ENCODE results near the gene FLAD1. TPM values are rescaled to one million over a fixed set of nuclear protein-coding genes. Genes with fewer than 3 reads are reported as not detected.

Gene FLAD1
- polyA plus RNA-seq, 6 donors from 2014 or later: 37.0 to 57.0 (median 49.4) TPM

GRCh38 chr1:155030899-155031298 lies 47.8 kb downstream of the FLAD1 start:
- Mint-ChIP-seq H3K4me1 (no peaks in the 10 kb centered on the region), H3K36me3 (no peaks in the 10 kb centered on the region), H3K9me3 (no peaks in the 10 kb centered on the region), H3K4me3 (no peak overlapping the region), H3K27me3 (peaks cover 0 to 10% (median 0%) of the 10 kb centered on the region in 3 donors), H3K27ac (no peak overlapping the region)
- ATAC-seq (ENCODE audit: low read depth in 2 of 2) (no peak), DNase-seq (no peak)

- peaks cover 0 to 12% (median under 1%) of the 10 kb centered on the region in 3 donors for H3K27me3 Mint-ChIP-seq
- no peak for ATAC-seq (ENCODE audit: low read depth in 2 of 2)
- H3K4me3 Mint-ChIP-seq: no peak overlapping the region
- no peak for DNase-seq
- no peaks in the 10 kb centered on the region for H3K36me3 Mint-ChIP-seq
- no peaks in the 10 kb centered on the region for H3K9me3 Mint-ChIP-seq
- H3K4me1 Mint-ChIP-seq: no peaks in the 10 kb centered on the region
- peak overlapping the region in 1 of 6 donors; percentile 60 for H3K27ac Mint-ChIP-seq
Measured at GRCh38 chr1:155032886-155033285, 49.7 kb downstream of the FLAD1 start.

GRCh38 chr1:155033524-155033923 lies 50.4 kb downstream of the FLAD1 start, which contains the start of the genes DCST1 and DCST2:
DCST1 (plus strand) TSS chr1:155033824; CDS start chr1:155034037, 213 bp downstream.
DCST2 (minus strand) TSS chr1:155033781; CDS start chr1:155033701, 80 bp downstream.
- peak within 1 kb of the TSS in 1 of 6 donors; percentile 60 for H3K27ac Mint-ChIP-seq
- H3K4me3 Mint-ChIP-seq: peak within 1 kb of the TSS in 1 of 8 donors; percentile 34
- ATAC-seq (ENCODE audit: low read depth in 2 of 2): no peak
- H3K9me3 Mint-ChIP-seq: no peaks in the 10 kb centered on the region
- DNase-seq: no peak
- no peaks in the 10 kb centered on the region for H3K4me1 Mint-ChIP-seq
- H3K27me3 Mint-ChIP-seq: peaks cover 2 to 18% (median 7%) of the 10 kb centered on the region in 3 donors
- H3K36me3 Mint-ChIP-seq: no peaks in the 10 kb centered on the region

GRCh38 chr1:155034318-155035208 lies 51.4 kb downstream of the FLAD1 start:
- no peaks in the 10 kb centered on the region for H3K9me3 Mint-ChIP-seq
- H3K4me1 Mint-ChIP-seq: no peaks in the 10 kb centered on the region
- DNase-seq: no peak

GRCh38 chr1:155035936-155036335 lies 52.8 kb downstream of the FLAD1 start:
- ATAC-seq (ENCODE audit: low read depth in 2 of 2) (no peak), DNase-seq (no peak)
- Mint-ChIP-seq H3K4me3 (no peak overlapping the region), H3K27me3 (peaks cover 9 to 28% (median 14%) of the 10 kb centered on the region in 3 donors), H3K4me1 (no peaks in the 10 kb centered on the region), H3K36me3 (no peaks in the 10 kb centered on the region), H3K9me3 (no peaks in the 10 kb centered on the region), H3K27ac (no peak overlapping the region)

More at GRCh38 chr1:155034318-155035208, 51.4 kb downstream of the FLAD1 start:
- no peak for ATAC-seq (ENCODE audit: low read depth in 2 of 2)
- no peaks in the 10 kb centered on the region for H3K36me3 Mint-ChIP-seq
- peaks cover 9 to 28% (median 13%) of the 10 kb centered on the region in 3 donors for H3K27me3 Mint-ChIP-seq
- H3K27ac Mint-ChIP-seq: peak overlapping the region in 1 of 6 donors; percentile 50
- H3K4me3 Mint-ChIP-seq: no peak overlapping the region

- H3K4me3 Mint-ChIP-seq: peak overlapping the region in 1 of 8 donors; percentile 52
- H3K36me3 Mint-ChIP-seq: no peaks in the 10 kb centered on the region
- H3K9me3 Mint-ChIP-seq: no peaks in the 10 kb centered on the region
- DNase-seq: no peak
- no peaks in the 10 kb centered on the region for H3K4me1 Mint-ChIP-seq
- H3K27me3 Mint-ChIP-seq: peaks cover 9 to 28% (median 14%) of the 10 kb centered on the region in 3 donors
- H3K27ac Mint-ChIP-seq: peak overlapping the region in 1 of 6 donors; percentile 62
- ATAC-seq (ENCODE audit: low read depth in 2 of 2): no peak
Measured at GRCh38 chr1:155037043-155037442, 53.9 kb downstream of the FLAD1 start.

- Mint-ChIP-seq H3K27me3 (peaks cover 9 to 28% (median 19%) of the 10 kb centered on the region in 3 donors), H3K4me1 (no peaks in the 10 kb centered on the region), H3K4me3 (no peak overlapping the region), H3K27ac (peak overlapping the region in 1 of 6 donors; percentile 65), H3K36me3 (no peaks in the 10 kb centered on the region), H3K9me3 (no peaks in the 10 kb centered on the region)
- DNase-seq (no peak), ATAC-seq (ENCODE audit: low read depth in 2 of 2) (no peak)
Measured at GRCh38 chr1:155037851-155038441, 54.8 kb downstream of the FLAD1 start.

- peaks cover 9 to 28% (median 19%) of the 10 kb centered on the region in 3 donors for H3K27me3 Mint-ChIP-seq
- DNase-seq: no peak
- H3K36me3 Mint-ChIP-seq: no peaks in the 10 kb centered on the region
- H3K9me3 Mint-ChIP-seq: no peaks in the 10 kb centered on the region
- no peak for ATAC-seq (ENCODE audit: low read depth in 2 of 2)
- no peak overlapping the region for H3K4me3 Mint-ChIP-seq
- H3K4me1 Mint-ChIP-seq: no peaks in the 10 kb centered on the region
- peak overlapping the region in 1 of 6 donors; percentile 62 for H3K27ac Mint-ChIP-seq
Measured at GRCh38 chr1:155038602-155039307, 55.6 kb downstream of the FLAD1 start.

- Mint-ChIP-seq H3K9me3 (no peaks in the 10 kb centered on the region), H3K36me3 (no peaks in the 10 kb centered on the region), H3K27ac (no peak overlapping the region), H3K27me3 (peaks cover 9 to 28% (median 19%) of the 10 kb centered on the region in 3 donors), H3K4me1 (peaks cover 0 to under 1% (median 0%) of the 10 kb centered on the region in 3 donors), H3K4me3 (no peak overlapping the region)
- ATAC-seq (ENCODE audit: low read depth in 2 of 2): no peak
- no peak for DNase-seq
Measured at GRCh38 chr1:155039308-155039669, 56.1 kb downstream of the FLAD1 start.

GRCh38 chr1:155040358-155041093 lies 57.4 kb downstream of the FLAD1 start:
- ATAC-seq (ENCODE audit: low read depth in 2 of 2) (no peak), DNase-seq (no peak)
- H3K9me3 Mint-ChIP-seq: no peaks in the 10 kb centered on the region
- H3K27me3 Mint-ChIP-seq: peaks cover 9 to 19% (median 18%) of the 10 kb centered on the region in 3 donors
- no peaks in the 10 kb centered on the region for H3K36me3 Mint-ChIP-seq
- no peak overlapping the region for H3K27ac Mint-ChIP-seq
- no peak overlapping the region for H3K4me3 Mint-ChIP-seq
- peaks cover 8 to 10% (median 10%) of the 10 kb centered on the region in 3 donors for H3K4me1 Mint-ChIP-seq

Data from naive B cell (primary cell).